ENCODE measurements around the gene OGDH. TPM values are rescaled to one million over a fixed set of nuclear protein-coding genes. Genes with fewer than 3 reads are reported as not detected.

OGDH gene
- total RNA-seq, 2 donors from 2014 or later, result 123 to 132 TPM

DNA sequence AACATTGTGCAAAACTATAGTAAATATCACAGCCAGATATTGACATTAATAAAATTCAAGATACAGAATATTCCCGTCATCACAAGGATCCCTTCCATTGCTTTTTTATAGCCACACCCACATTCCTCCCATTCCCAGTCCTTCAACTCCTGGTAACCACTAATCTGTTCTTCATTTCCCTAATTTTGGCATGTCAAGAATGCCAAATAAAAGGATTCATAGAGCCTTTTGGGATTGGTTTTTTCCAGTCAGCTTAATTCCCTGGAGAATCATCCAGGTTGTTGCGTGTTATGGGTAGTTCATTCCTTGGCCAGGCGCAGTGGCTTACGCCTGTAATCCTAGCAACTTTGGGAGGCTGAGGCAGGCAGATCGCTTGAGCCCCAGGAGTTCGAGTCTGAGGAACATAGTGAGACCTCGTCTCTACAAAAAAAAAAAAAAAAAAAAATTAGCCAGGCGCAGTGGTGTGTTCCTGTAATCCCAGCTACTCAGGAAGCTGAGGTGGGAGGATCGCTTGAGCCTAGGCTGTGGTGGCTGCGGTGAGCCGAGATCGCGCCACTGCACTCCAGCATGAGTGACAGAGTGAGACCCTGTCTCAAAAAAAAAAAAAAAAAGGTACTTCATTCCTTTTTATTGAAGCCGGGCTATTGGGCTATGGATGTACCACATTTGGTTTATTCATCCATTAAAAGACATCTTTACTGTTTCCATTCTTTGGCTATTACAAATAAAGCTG lies 2.7 kb downstream of the OGDH start:
- intact Hi-C loops (cut with DNase I), result loop anchor here in 1 of 2 donors (10.0 kb wide), 1 partner anchor 146 kb away; no protein-coding TSS in a partner anchor
- no peak for DNase-seq (ENCODE audit: low spot score)

DNA sequence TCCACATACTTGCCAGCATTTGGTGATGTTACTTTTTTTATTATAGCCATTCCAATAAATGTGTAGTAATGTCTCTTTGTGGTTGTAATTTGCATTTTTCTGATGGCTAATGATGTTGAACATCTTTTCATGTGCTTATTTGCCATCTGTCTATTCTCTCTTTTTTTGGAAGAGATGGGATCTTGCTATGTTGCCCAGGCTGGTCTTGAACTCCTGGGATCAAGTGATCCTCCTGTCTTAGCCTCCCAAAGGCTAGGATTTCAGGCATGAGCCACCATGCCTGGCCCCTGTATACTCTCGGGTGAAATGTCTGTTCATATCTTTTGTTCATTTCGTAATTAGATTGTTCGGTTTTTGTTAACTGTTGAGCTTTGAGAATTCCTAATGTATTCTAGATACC lies 3.4 kb downstream of the OGDH start:
- intact Hi-C loops (cut with DNase I), result loop anchor here in 1 of 2 donors (10.0 kb wide), 1 partner anchor 145 kb away; no protein-coding TSS in a partner anchor
- DNase-seq (ENCODE audit: low spot score), result no peak

DNA sequence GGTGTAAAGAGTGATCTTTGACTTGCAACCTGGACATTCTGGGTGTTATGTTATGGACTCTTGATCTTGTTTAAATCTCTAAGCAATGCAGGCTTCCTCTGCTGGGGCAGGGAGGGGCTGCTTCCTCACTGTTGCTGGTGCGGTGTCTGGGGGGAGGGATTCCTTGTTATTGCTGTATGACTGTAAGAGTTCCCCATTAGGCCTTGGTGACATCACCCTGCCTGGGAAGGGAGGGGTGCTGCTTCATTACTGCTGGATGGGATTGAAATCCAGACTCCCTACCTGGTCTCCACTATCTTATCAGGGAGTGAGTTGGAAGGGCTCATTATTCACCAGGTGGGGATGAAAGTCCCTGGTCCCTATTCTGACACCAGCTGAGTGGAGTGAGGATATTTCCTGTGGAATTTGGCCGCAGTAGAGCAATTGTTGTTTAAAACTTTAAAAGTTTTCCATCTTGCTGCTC lies 8.8 kb downstream of the OGDH start:
- no peak for DNase-seq (ENCODE audit: low spot score)
- intact Hi-C loops (cut with DNase I), result no loop called here

DNA sequence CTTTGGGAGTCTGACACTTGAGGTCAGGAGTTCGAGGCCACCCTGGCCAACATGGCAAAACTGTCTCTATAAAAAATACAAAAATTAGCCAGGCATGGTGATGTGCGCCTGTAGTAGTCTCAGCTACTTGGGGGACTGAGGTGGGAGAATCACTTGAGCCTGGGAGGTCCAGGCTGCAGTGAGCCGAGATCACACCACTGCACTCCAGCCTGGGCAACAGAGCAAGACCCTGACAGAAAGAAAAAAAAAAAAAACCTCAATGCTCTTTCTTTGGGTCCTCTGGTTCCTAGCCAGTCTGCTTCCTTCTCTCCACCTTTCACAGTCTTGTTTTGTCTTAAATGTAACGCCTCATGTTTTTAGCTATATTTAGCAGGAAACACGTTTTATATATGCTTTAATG lies 9.4 kb downstream of the OGDH start:
- DNase-seq (ENCODE audit: low spot score), result no peak
- intact Hi-C loops (cut with DNase I), result no loop called here

DNA sequence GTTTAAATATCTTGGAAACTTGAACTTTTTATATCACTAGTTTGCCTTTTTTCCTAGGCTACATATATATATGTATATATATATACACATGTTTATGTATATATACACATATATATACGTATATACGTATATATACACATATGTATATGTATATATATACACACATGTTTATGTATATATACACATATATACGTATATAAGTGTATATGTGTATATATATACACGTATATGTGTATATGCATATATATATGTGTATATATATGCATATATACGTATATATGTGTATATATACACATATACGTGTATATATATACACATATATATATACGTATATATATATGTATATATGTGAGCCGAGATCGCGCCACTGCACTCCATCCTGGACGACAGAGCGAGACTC lies 10.1 kb downstream of the OGDH start:
- DNase-seq (ENCODE audit: low spot score), result no peak
- intact Hi-C loops (cut with DNase I), result no loop called here

DNA sequence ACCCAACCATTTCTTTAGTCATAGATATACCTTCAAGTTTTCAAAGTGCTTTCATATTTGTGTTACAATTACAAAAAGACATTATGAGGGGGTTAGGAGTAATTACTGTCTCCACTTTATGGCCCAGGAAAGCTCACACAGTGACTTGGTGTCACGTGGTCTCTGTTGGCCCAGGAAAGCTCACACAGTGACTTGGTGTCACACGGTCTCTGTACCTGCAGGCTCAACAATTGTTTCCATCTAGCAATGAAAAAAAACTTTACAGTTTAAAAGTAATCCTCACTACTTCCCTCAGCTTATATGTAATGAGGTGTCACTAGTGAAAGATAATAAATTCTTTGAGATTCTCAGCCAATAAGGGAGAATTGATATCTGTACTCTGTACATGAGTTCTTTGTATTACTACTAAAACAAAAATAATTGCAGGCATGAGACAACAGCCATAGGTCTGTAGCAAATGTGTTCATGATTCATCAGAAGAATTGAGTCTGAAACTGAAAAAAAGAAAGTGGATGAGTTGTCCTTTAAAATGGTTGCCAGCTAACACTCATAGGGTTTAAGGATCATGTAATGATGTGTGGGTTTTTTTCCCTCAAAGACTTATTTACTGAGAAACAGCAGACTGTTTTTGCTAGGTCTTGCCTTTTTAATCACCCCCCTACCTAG lies 10.9 kb downstream of the OGDH start:
- intact Hi-C loops (cut with DNase I), result no loop called here
- DNase-seq (ENCODE audit: low spot score), result no peak

DNA sequence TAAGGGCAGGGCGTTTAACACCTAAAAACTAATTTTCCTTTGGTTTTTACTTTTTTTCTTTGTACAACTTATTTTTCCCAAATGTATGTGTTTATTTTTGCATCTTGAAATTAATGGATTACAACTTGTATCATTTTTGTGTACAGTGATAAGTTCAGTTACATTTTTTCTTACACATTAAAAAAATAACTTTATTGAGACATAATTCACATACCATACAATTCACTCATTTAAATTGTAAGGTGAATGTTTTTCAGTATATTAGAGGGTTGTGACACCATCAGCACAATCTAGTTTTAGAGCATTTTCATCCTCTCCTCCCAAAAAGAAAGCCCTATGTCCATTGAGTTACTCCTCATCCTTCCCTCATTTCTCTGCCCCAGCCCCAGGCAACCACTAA lies 11.6 kb downstream of the OGDH start:
- DNase-seq (ENCODE audit: low spot score), result no peak
- intact Hi-C loops (cut with DNase I), result no loop called here

DNA sequence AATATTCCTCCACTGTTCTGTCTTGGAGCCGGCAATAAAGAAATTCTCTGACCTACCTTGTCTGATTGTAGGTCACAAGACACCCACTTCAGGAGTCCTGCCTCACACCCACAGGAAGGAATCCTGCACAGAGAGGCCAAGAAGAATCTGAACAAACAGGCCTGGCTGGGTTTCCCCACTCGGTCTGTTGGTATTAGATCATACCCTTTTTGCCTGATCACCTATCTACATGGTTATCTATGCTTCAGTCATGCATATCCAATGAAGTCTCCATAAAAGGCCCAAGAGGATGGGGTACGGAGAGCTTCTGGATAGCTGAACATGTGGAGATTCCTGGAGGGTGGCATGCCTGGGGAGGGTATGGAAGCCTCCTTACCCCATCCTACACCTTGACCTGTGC lies 12.3 kb downstream of the OGDH start:
- DNase-seq (ENCODE audit: low spot score), result no peak
- intact Hi-C loops (cut with DNase I), result no loop called here

DNA sequence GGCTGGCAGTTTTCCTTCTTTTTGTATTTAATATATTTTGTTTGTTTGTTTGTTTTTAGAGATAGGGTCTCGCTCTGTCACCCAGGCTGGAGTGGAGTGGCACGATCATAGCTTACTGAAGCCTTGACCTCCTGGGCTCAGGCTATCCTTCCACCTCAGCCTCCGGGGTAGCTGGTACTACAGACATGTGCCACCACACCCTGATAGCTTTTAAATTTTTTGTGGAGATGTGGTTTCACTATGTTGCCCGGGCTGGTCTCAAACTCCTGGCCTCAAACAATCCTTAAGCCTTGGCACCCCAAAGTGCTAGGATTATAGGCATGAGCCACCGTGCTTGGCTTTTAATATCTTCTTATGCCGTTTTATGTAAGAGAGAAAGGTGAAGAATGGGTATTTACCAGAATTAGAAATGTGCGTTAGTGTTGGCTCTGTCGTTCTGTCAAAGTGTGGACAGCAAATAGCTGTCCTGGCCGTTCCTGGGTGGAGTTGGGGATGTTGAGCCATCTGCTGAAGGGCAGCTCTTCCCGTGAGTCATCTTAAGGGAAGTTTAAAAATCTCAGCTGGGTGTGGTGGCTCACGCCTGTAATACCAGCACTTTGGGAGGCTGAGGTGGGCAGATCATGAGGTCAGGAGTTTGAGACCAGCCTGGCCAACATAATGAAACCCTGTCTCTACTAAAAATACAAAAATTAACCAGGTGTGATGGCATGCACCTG lies 14.8 kb downstream of the OGDH start:
- intact Hi-C loops (cut with DNase I), result no loop called here
- no peak for DNase-seq (ENCODE audit: low spot score)

DNA sequence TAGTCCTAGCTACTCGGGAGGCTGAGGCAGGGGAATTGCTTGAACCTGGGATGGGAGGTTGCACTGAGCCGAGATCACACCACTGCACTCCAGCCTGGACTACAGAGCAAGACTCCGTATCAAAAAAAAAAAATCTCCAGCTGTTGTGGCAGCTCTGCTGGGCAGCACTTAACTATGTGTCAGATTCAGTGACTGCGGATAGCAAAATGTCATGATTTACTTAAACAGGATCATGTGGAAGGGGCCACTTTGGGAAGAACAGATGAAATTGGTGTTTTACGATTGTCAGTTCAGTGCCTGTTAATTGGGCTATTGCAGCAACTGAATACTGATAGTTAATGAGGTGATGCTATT lies 15.3 kb downstream of the OGDH start:
- intact Hi-C loops (cut with DNase I), result no loop called here
- DNase-seq (ENCODE audit: low spot score), result no peak

DNA sequence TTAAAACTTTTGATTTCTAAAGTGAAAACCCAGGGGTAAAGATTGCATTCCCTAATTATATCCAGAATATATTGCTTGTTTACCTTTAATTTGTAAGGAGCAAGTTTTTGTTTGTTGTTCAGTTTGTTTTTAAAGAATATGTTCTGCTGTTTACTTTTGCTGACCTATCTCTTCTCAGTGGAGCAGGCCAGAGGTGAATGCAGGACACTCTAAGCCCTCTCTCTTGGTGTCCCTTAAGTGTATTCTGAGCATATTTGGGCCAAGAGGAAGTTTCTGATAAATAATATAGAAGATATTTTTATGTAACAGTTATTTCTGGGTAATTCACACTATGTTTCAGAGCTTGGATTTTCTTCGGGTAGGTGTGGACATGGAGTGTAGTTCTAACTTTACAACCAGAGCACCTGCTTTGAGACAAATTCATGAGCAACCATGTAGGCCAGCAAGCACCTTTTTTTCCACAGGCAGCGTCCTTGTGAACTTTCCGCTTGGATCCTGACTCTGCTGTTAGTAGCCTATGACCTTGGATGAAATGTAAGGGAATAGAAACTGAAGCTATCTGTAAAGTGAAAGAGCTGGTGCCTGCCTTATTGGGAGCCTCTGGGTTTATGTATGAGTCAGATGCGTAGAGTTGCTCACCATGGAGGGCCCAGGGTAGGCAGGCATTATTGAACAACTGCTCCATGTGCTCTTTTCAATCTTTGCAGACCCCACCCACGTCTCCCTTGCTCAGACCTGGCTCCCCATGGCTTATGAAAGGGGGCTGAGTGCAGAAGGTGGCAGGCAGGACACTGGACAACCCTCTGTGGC lies 16.1 kb downstream of the OGDH start:
- intact Hi-C loops (cut with DNase I), result no loop called here
- DNase-seq (ENCODE audit: low spot score), result no peak

DNA sequence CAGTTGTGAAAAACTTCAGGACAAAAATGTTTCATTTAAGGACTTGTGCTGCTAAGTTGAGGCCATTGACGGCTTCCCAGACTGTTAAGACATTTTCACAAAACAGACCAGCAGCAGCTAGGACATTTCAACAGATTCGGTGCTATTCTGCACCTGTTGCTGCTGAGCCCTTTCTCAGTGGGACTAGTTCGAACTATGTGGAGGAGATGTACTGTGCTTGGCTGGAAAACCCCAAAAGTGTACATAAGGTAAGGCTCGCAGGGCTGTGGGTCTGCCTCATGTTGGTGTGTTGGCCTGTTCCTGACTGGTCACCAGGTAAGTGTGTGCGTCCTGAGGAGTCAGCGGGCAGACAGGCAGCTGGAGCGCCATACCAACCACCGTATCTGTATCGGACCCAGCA lies 17.9 kb downstream of the OGDH start:
- DNase-seq (ENCODE audit: low spot score), result no peak
- intact Hi-C loops (cut with DNase I), result no loop called here

DNA sequence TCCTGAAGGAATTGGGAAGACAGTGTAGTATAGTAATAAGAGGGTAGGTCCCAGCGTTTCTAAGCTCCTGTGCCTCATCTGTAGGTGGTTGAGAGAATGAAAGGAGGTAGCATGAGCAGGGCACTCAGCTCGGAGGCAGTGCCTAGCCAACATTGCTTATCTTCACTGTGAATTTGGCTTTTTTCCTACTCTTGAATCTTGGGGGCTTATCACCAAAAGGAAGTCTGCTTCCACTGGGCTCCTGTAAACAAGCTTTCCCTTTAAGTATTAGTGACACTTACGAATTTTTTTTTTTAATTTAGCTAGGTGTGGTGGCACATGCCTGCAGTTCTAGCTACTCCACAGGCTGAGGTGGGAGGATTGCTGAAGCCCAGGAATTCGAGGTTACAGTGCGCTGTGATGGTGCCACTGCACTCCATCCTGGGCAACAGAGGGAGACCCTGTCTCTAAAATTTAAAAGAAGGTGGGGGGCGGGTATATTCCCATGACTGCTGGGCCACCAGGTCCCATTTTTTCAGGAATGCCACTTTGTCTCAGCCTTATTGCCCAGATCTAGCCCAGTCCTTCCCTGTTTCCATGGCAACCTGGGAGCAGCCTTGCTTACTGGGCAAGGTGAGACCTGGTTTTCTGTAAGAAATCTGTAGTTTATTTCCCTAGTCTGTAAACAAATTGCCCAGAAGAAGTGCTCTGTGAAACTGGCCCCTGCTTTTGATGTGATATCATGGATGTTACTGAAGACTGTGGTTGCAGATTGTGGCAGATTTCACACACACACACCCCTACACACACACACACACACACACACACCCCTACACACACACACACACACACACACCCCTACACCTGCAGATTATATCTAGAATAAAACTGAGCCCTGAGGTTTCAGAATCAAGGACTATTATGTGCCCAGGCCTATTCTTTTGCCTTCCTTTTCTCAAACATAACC lies 19.4 kb downstream of the OGDH start:
- intact Hi-C loops (cut with DNase I), result no loop called here
- DNase-seq (ENCODE audit: low spot score), result no peak

DNA sequence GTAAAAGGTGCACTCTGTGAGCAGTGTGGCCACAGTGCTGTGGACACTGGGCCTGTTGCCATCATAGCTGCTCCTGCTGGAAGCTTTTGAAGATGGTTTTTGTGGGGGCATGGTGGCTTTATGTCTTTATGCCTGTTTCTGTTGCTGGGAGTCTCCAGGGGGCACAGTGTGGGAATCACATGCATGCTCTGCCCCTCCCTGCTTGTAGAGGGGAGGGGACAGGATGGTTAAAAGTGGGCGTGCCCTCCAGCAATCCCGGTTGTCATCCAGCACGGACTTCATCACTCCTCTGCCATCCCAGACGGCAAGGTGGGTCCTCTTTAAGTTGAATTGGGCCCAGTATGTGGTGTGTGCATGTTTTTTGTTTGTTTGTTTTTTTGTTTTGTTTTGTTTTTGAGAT lies 20.2 kb downstream of the OGDH start:
- no peak for DNase-seq (ENCODE audit: low spot score)
- intact Hi-C loops (cut with DNase I), result no loop called here

DNA sequence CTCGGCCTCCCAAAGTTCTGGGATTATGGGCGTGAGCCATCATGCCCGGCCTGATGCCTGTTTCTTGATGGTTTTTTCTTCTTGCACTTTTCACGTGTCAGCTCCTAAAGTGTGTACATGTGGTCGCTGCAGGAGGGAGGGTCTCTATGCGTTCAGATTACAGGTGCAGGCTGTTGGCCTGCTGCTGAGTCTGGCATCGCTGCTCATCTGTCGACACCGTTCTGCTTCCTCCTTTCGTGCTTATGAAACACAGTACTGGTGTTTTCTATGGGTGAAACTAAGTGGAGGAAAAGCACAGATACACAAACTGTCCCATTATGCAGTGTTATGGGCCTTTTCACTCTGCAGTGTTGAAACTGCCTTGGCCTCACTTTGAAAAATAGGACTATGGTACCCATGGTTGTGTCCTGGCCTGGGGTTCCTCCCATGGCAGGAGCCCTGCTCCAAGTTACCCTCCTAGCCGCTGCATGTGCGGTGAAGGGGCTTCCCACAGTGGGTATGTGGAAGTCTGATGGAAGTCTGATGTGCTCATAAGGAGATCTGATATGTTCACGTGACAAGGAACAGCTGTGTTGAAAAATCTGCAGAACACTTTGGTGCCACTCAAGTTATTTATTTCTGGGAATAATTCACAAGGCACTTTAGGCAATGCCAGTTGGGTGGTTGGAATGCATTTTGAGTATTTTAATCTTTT lies 23.5 kb downstream of the OGDH start:
- intact Hi-C loops (cut with DNase I), result no loop called here
- DNase-seq (ENCODE audit: low spot score), result no peak

DNA sequence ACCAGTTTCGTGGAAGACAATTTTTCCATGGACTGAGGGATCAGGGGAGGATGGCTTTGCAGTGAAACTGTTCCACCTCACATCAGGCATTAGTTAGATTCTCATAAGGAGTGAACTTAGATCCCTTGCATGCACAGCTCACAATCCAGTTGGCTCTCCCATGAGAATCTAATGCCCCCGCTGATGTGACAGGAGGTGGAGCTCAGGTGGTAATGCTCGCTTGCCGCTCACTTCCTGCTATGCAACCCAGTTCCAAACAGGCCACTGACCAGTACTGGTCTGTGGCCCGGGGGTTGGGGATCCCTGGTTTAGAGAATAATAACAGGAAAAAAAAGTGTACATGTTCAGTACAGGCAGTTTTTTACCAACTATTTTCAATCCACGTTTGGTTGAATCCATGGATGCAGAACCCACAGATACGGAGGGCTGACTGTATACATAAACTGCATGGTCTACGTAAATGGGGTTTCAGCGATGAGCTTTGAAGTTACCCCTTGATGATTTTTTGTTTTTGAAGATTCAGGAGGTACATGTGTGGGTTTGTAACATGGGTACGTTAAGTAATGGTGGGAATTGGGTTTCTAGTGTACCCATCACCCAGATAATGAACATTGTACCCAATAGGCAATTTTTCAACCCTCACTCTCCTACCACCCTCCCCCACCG lies 24.5 kb downstream of the OGDH start:
- DNase-seq (ENCODE audit: low spot score), result no peak
- intact Hi-C loops (cut with DNase I), result no loop called here

DNA sequence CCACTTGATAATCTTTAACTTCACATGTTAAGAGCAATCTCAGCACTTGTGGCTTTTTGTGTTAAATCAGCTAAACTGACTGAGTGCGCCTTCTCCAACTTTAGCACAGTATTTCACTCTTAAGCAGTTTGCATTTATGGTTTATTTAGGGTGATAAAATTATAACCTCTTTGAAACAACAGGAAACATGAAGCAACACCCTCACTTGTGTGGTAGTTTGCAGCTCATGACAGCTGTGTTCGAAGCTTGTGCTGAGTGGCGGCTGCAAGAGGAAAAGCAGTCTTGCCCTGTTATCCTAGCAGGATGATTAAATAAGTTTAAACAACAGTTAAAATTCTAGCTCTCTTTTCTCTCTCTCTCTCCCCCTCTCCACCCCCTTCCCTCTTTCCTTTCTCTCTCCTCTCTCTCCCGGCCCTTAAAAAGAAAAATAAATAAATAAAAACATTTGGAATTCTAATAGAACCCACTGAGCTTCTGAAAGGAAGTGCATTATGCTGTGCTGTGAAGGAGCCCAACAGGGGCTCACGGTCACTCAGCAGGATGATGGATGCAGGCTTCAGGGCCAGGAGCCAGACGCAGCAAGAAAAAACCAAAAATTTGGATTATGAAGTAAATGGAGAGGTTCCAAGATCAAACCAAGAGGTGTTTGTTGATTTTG lies 25.2 kb downstream of the OGDH start:
- no peak for DNase-seq (ENCODE audit: low spot score)
- intact Hi-C loops (cut with DNase I), result no loop called here

Measured in posterior vena cava (tissue), 2 donors.